Gastroesophageal sphincter (tissue), 3 donors: ENCODE data around the gene KRTAP9-1.

Experiments
- EP300 ChIP-seq: sonication (generic); formaldehyde crosslinking; IDR thresholded peaks from one replicate; pipeline ENCODE4 v1.6.1; 2017; ENCODE audit warnings: antibody characterized with exemption, mild to moderate bottlenecking
- POLR2A ChIP-seq, 2 donors: fragments of 450-650 bp; IDR thresholded peaks; one replicate each; pipeline ENCODE4 v1.6.1; 2017; ENCODE audit warnings: antibody characterized with exemption in 2 of 2, mild to moderate bottlenecking in 2 of 2, moderate library complexity in 1 of 2
- POLR2AphosphoS5 ChIP-seq: sonication (generic); formaldehyde crosslinking; IDR thresholded peaks from one replicate; pipeline ENCODE4 v1.6.1; 2017; ENCODE audit warnings: antibody characterized with exemption
- TF ChIP-seq, protein P1 (sequence below), 4 experiments: fragments of 200-600 bp in 2 of 4; fragments of 450-650 bp in 2 of 4; sonication (generic) in 1 of 4; IDR thresholded peaks; one replicate each; pipeline ENCODE4 v1.5.1; 2017 to 2019; ENCODE audit warnings: antibody characterized with exemption in 4 of 4, mild to moderate bottlenecking in 2 of 4, moderate library complexity in 2 of 4

DNA sequence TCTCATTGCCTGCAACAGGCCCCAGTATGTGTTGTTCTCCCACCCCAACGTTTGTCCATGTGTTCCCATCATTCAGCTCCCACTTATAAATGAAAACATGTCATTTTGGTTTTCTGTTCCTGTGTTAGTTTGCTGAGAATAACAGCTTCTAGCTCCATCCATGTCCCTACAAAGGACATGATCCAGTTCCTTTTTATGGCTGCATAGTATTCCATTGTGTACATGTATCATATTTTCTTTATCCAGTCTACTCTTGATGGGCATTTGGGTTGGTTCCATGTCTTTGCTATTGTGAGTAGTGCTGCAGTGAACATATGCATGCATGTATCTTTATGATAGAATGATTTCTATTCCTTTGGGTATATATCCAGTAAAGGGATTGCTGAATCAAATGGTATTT, 26.0 kb downstream of the KRTAP9-1 start:
- no peak for TF ChIP-seq POLR2A (IDR thresholded peaks at IDR 0.05)
- TF ChIP-seq, protein P1, sequence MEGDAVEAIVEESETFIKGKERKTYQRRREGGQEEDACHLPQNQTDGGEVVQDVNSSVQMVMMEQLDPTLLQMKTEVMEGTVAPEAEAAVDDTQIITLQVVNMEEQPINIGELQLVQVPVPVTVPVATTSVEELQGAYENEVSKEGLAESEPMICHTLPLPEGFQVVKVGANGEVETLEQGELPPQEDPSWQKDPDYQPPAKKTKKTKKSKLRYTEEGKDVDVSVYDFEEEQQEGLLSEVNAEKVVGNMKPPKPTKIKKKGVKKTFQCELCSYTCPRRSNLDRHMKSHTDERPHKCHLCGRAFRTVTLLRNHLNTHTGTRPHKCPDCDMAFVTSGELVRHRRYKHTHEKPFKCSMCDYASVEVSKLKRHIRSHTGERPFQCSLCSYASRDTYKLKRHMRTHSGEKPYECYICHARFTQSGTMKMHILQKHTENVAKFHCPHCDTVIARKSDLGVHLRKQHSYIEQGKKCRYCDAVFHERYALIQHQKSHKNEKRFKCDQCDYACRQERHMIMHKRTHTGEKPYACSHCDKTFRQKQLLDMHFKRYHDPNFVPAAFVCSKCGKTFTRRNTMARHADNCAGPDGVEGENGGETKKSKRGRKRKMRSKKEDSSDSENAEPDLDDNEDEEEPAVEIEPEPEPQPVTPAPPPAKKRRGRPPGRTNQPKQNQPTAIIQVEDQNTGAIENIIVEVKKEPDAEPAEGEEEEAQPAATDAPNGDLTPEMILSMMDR (IDR thresholded peaks at IDR 0.05), result no peak
- TF ChIP-seq EP300, result no peak
- no peak for TF ChIP-seq POLR2AphosphoS5
